Measurements from ENCODE around the gene LCT.

GRCh38 chr2:135818937-135819610 is 17.9 kb downstream of the LCT start:
- TF ChIP-seq CTCF (IDR thresholded peaks at IDR 0.05; ENCODE audit: insufficient read depth, low read length) (peak; percentile 37), POLR2AphosphoS5 (IDR thresholded peaks at IDR 0.05; ENCODE audit: low read depth) (no peak), REST (IDR thresholded peaks at IDR 0.05; ENCODE audit: insufficient replicate concordance, low read depth) (no peak)
